ENCODE data around the gene CFAP299. TPM values are rescaled to one million over a fixed set of nuclear protein-coding genes. Genes with fewer than 3 reads are reported as not detected.

Gene CFAP299
- total and polyA plus RNA-seq, 4 donors, result 2.8 to 30.2 (median 6.6) TPM

- WGBS, 2 donors, result 75 to 77% methylated on average over 3 of the region's 3 CpGs
- H3K27me3 ChIP-seq (ENCODE audit: control insufficient read depth in 3 of 3, insufficient read depth in 3 of 3, low read length in 2 of 3), result no peaks in the 10 kb centered on the region
- ATAC-seq (ENCODE audit: insufficient read depth, low FRiP score) (no peak), DNase-seq (no peak)
- no peak for TF ChIP-seq CTCF (IDR thresholded peaks at IDR 0.05; ENCODE audit: control extremely low read depth, extremely low read depth)
- no peaks in the 10 kb centered on the region for H3K36me3 ChIP-seq (ENCODE audit: control insufficient read depth in 4 of 4, insufficient read depth in 4 of 4, low read length in 4 of 4)
- no peak overlapping the region for H3K9ac ChIP-seq (ENCODE audit: insufficient read depth in 1 of 2, low read length in 2 of 2)
- H3K4me1 ChIP-seq (ENCODE audit: control insufficient read depth in 5 of 5, insufficient read depth in 5 of 5, low read length in 5 of 5), result no peaks in the 10 kb centered on the region
- H3K9me3 ChIP-seq (ENCODE audit: control insufficient read depth in 4 of 4, insufficient read depth in 3 of 4, low read length in 3 of 4), result no peaks in the 10 kb centered on the region
- no peak overlapping the region for H3K27ac ChIP-seq (ENCODE audit: low read depth in 1 of 2, low read length in 1 of 2)
- no peak overlapping the region for H3K4me3 ChIP-seq
These were observed 40.2 kb upstream of the CFAP299 start for GRCh38 chr4:80295336-80295735.

GRCh38 chr4:80295826-80296225, 39.7 kb upstream of the CFAP299 start:
- ATAC-seq (ENCODE audit: insufficient read depth, low FRiP score), result no peak

GRCh38 chr4:80301884-80302283, 33.6 kb upstream of the CFAP299 start:
- Histone ChIP-seq H3K4me3 (no peak overlapping the region), H3K27me3 (ENCODE audit: control insufficient read depth in 3 of 3, insufficient read depth in 3 of 3, low read length in 2 of 3) (no peaks in the 10 kb centered on the region), H3K9ac (ENCODE audit: insufficient read depth in 1 of 2, low read length in 2 of 2) (no peak overlapping the region), H3K4me1 (ENCODE audit: control insufficient read depth in 5 of 5, insufficient read depth in 5 of 5, low read length in 5 of 5) (no peaks in the 10 kb centered on the region), H3K27ac (ENCODE audit: low read depth in 1 of 2, low read length in 1 of 2) (no peak overlapping the region), H3K9me3 (ENCODE audit: control insufficient read depth in 4 of 4, insufficient read depth in 3 of 4, low read length in 3 of 4) (peaks cover 0 to 6% (median 0%) of the 10 kb centered on the region in 4 donors), H3K36me3 (ENCODE audit: control insufficient read depth in 4 of 4, insufficient read depth in 4 of 4, low read length in 4 of 4) (no peaks in the 10 kb centered on the region)
- no peak for DNase-seq
- no peak for ATAC-seq (ENCODE audit: insufficient read depth, low FRiP score)
- WGBS, 2 donors, result 69 to 73% methylated on average over 4 of the region's 4 CpGs
- TF ChIP-seq CTCF (IDR thresholded peaks at IDR 0.05; ENCODE audit: control extremely low read depth, extremely low read depth), result no peak

More at GRCh38 chr4:80295826-80296225, 39.7 kb upstream of the CFAP299 start:
- Histone ChIP-seq H3K36me3 (ENCODE audit: control insufficient read depth in 4 of 4, insufficient read depth in 4 of 4, low read length in 4 of 4) (no peaks in the 10 kb centered on the region), H3K27me3 (ENCODE audit: control insufficient read depth in 3 of 3, insufficient read depth in 3 of 3, low read length in 2 of 3) (no peaks in the 10 kb centered on the region), H3K9me3 (ENCODE audit: control insufficient read depth in 4 of 4, insufficient read depth in 3 of 4, low read length in 3 of 4) (no peaks in the 10 kb centered on the region), H3K4me3 (no peak overlapping the region), H3K4me1 (ENCODE audit: control insufficient read depth in 5 of 5, insufficient read depth in 5 of 5, low read length in 5 of 5) (no peaks in the 10 kb centered on the region), H3K9ac (ENCODE audit: insufficient read depth in 1 of 2, low read length in 2 of 2) (no peak overlapping the region), H3K27ac (ENCODE audit: low read depth in 1 of 2, low read length in 1 of 2) (no peak overlapping the region)
- WGBS, 2 donors, result 91 to 96% methylated on average over 5 of the region's 5 CpGs
- no peak for TF ChIP-seq CTCF (IDR thresholded peaks at IDR 0.05; ENCODE audit: control extremely low read depth, extremely low read depth)
- no peak for DNase-seq

GRCh38 chr4:80302616-80303223, 32.8 kb upstream of the CFAP299 start:
- Histone ChIP-seq H3K36me3 (ENCODE audit: control insufficient read depth in 4 of 4, insufficient read depth in 4 of 4, low read length in 4 of 4) (no peaks in the 10 kb centered on the region), H3K4me3 (no peak overlapping the region), H3K27me3 (ENCODE audit: control insufficient read depth in 3 of 3, insufficient read depth in 3 of 3, low read length in 2 of 3) (peaks cover 0 to 2% (median 0%) of the 10 kb centered on the region in 3 donors), H3K27ac (ENCODE audit: low read depth in 1 of 2, low read length in 1 of 2) (no peak overlapping the region), H3K9ac (ENCODE audit: insufficient read depth in 1 of 2, low read length in 2 of 2) (no peak overlapping the region), H3K9me3 (ENCODE audit: control insufficient read depth in 4 of 4, insufficient read depth in 3 of 4, low read length in 3 of 4) (peaks cover 0 to 6% (median 0%) of the 10 kb centered on the region in 4 donors), H3K4me1 (ENCODE audit: control insufficient read depth in 5 of 5, insufficient read depth in 5 of 5, low read length in 5 of 5) (no peaks in the 10 kb centered on the region)
- WGBS, 2 donors, result 91 to 96% methylated on average over 25 to 26 of the region's 26 CpGs
- ATAC-seq (ENCODE audit: insufficient read depth, low FRiP score), result no peak
- DNase-seq, result no peak
- no peak for TF ChIP-seq CTCF (IDR thresholded peaks at IDR 0.05; ENCODE audit: control extremely low read depth, extremely low read depth)

All from lung (tissue), 12 donors.